ENCODE results near the gene SLC22A23.

SLC22A23 gene

GRCh38 chr6:3471286-3471685 lies 14.4 kb upstream of the SLC22A23 start:
- no peak for DNase-seq (ENCODE audit: low spot score)

- no peak for DNase-seq (ENCODE audit: low spot score)
Measured at GRCh38 chr6:3468585-3468984, 11.7 kb upstream of the SLC22A23 start.

GRCh38 chr6:3467996-3468395 lies 11.1 kb upstream of the SLC22A23 start:
- no peak for DNase-seq (ENCODE audit: low spot score)

GRCh38 chr6:3466488-3467219 lies 9.8 kb upstream of the SLC22A23 start:
- no peak for DNase-seq (ENCODE audit: low spot score)

- DNase-seq (ENCODE audit: low spot score), result no peak
Measured at GRCh38 chr6:3460253-3460652, 3.4 kb upstream of the SLC22A23 start.

GRCh38 chr6:3458706-3459421 lies 2.0 kb upstream of the SLC22A23 start:
- DNase-seq (ENCODE audit: low spot score), result no peak

GRCh38 chr6:3457710-3458602 lies 1.1 kb upstream of the SLC22A23 start:
- DNase-seq (ENCODE audit: low spot score), result peak; percentile 31

GRCh38 chr6:3456395-3456897 lies 404 bp downstream of the SLC22A23 start:
- peak; percentile 22 for DNase-seq (ENCODE audit: low spot score)

GRCh38 chr6:3455569-3456394 lies 1.1 kb downstream of the SLC22A23 start:
- peak; percentile 51 for DNase-seq (ENCODE audit: low spot score)

- DNase-seq (ENCODE audit: low spot score), result peak; percentile 36
Measured at GRCh38 chr6:3455147-3455568, 1.7 kb downstream of the SLC22A23 start.

GRCh38 chr6:3454273-3455010 lies 2.4 kb downstream of the SLC22A23 start:
- no peak for DNase-seq (ENCODE audit: low spot score)

GRCh38 chr6:3453413-3454272 lies 3.2 kb downstream of the SLC22A23 start:
- no peak for DNase-seq (ENCODE audit: low spot score)

- no peak for DNase-seq (ENCODE audit: low spot score)
Measured at GRCh38 chr6:3451498-3451897, 5.4 kb downstream of the SLC22A23 start.

GRCh38 chr6:3450888-3451287 lies 6.0 kb downstream of the SLC22A23 start:
- no peak for DNase-seq (ENCODE audit: low spot score)

- DNase-seq (ENCODE audit: low spot score), result no peak
Measured at GRCh38 chr6:3449750-3450305, 7.0 kb downstream of the SLC22A23 start.

GRCh38 chr6:3449321-3449720 lies 7.5 kb downstream of the SLC22A23 start:
- no peak for DNase-seq (ENCODE audit: low spot score)

- DNase-seq (ENCODE audit: low spot score), result no peak
Measured at GRCh38 chr6:3447005-3447404, 9.8 kb downstream of the SLC22A23 start.

GRCh38 chr6:3446184-3446583 lies 10.7 kb downstream of the SLC22A23 start:
- DNase-seq (ENCODE audit: low spot score), result no peak
